ENCODE measurements around the gene OSBPL6.

OSBPL6 gene

DNA sequence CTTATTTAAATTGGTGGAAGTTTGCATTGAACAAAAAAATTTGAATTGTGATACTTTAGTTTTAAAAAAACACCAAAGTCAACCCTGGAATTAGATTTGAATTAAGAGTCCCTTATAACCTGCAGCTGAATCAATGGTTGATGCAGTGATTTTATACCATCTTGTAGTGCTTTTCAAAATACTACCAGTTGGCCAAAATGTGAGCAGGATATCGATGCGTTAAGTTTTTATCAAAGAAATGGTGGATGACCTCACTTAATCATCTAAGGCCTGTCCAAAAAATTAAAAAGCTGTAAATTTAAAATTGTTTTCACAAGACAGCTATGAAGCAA, 48.2 kb downstream of the OSBPL6 start:
- DNase-seq = no peak

DNA sequence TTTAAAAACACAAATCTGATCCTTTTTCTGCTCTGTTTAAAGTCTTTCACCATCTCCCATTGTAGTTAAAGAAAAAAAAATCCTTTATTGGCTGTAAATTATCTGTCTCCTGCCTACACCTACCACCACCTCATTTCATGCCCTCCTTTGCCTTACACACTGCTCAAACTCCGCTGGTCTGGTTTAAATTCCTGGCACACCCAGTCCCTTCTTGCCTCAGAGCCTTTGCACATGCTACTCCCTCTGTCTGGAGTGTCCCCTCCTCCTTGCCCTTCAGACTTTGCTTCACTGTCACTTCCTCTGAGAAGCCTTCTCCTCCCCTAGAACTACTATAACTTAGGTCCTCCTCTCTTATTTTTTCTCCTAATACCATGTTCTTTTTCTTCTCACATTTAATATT, 49.6 kb downstream of the OSBPL6 start:
- DNase-seq = no peak

DNA sequence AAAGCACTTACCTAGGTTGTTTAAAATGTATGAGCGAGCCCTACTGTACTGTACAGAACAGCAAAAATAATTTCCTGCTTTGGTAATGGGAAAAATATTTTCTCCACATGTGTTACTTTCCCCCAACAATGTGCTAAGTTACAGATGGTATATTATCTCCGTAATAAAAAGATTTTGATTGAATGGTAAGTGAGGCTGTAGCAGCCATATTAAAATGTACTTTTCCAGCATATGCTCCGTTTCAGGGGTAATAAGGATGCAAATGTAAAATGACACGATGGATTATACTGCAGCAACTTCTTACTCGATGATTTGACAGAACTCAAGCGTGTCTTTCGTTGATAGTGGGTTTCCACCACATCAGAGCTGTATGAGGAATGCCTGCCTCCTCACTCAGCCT, 50.5 kb downstream of the OSBPL6 start:
- no peak for DNase-seq

DNA sequence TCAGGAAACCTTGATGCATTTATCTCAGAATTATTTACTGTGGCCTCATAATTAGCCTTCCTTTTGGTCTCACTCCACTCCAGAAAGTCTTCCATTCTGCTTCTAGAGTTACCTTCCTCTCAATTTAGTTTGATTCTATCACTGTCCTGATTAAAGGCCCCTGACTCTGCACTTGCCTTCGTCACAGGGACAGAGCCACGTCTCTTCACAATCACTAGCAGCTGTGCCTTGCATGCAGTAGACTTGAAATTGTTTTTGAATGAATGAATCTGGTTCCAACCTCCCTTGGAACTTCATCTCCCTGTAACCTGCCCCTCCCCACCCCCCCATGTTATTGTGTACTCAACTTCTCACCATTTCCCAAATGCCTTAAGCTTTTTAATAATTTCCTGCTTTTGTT, 52.4 kb downstream of the OSBPL6 start:
- no peak for DNase-seq

DNA sequence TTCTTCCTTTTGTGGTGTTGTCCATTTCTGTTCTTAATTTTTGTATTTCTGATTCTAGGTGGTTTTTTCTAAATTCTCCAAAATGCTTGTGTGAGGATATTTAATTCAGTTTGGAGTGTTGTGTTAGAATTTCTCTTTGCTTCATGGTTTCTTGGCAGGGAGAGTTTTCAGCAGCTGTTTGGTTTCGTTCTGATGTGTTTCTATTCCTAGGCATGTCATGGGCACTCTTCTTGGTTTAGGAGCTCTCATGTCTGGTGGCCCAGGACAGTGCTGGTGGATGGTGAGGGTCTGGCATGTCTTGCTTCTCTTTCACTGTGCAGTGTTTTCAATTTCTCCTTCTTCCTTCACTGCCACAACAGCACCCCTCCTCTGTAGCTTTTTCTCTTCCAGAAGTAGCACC, 52.9 kb downstream of the OSBPL6 start:
- DNase-seq = no peak

DNA sequence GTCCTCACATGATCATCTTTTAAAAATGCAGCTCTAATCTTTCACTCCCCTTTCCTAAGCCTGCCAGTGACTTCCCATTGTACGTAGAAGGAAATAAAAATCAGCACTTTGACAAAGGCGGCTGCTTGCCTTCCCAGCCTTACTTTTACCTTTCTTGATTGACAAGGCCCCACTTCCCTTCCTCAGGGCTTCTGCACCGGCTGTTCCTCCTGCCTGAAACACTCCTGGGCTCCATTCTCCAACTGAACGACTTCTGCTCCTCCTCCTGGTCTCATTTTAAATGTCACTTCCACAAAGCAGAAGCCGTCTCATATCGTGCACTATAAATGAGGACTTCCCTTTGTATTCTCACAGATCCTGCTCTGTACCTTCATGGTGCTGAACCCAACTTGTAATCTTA, 56.1 kb downstream of the OSBPL6 start:
- no peak for DNase-seq

DNA sequence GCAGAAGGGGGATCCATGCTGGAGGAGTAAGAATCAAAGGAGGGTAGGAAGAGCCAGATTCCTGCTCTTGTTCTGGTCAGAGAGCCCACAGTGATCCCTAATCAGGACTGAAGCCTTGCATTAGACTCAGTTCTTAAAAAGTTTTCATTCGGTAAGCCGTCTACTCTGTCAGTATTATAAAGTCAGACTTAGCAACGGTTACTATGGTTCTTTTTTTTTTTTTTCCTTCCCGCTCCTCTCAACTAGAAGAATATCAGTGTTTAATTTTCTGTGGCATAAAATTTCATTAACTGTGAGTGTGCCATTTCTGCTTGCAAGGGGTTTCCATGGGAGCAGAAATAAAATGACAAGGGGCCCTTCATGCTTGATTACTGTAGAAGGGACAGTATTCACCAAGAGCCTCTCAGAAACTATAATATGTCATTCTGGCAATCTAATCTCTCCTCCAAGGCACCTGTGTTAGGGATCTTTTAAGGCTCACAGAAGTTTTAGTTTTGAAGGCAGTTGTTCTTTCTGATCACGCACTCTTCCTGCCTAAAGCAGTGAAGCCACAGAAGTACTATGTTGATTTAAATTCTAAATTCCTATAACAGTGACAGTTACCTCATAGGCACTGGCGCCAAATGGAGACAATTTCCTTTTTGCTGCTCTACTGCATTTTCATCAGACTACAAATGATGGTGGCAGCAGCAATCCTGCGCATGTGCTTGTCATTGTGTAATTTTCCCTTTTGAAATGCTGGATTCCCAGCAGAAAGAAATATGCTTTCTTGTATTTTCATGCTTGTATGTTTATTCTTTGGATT, 57.0 kb downstream of the OSBPL6 start:
- DNase-seq = no peak

DNA sequence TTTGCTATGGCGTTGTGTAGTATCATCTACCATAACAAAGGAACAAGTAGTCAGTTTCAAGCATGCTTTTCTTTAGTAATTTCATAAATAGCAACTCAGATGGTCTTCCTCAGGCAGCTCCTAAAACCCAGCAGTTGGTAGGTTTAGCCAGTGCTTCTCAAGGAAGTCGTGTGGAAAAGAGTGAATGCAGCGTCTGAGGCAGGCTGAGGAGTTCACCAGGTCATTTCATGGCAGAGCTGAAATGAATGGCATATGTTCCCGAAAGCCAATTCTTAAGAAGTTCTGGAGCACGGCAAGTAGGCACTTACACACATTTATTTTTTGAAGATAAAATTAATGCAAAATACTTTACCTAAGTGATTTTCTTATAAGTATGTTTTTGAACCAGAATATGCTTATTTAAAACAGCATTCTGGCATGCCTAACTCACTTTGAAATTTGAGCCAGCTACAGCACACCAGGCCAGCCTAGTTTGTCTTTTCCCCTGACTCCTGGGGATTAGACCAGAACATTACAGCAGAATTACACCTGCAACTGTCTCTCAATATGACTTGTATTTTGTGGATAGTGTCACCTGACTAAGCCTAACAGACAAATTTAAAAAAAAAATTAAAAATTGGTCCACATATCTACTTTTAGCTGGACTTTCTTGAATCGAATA, 62.2 kb downstream of the OSBPL6 start:
- DNase-seq = no peak

DNA sequence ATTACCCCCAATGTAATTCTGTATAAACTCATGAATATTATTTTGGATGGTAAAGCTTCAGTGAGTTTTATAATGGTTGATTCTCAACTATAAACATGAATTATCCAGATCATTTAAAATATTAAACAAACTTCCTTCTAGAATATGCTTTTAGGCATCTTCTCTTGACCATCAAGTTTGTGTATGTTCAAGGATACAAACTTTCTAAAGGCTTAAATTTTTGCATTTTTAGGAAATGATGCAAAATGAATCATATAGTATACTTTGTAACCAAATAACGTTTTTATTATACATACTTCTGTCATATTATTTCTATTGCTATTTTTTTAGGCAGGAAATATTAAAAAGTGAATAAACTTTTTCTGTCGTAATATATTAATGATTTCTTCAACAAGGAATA, 62.8 kb downstream of the OSBPL6 start:
- DNase-seq = no peak

DNA sequence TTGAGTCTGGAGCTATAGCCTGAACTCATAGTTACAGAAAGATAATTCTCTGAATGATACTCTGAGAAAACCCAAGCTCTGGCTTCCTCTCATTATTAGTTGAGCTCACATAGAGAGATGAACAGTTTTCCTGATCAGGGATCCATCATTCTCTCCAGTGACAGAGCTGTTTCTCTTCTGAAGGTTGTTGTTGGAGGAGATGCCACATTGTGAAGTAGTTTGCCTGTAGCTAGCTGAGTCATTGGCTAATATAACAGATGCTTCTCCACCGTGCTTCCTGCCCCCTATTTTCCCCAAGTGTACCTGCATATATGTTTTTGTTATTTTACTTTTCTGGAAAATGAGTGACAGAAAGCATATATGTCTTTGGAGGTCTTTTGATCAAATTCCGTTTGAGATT, 64.6 kb downstream of the OSBPL6 start:
- no peak for DNase-seq

DNA sequence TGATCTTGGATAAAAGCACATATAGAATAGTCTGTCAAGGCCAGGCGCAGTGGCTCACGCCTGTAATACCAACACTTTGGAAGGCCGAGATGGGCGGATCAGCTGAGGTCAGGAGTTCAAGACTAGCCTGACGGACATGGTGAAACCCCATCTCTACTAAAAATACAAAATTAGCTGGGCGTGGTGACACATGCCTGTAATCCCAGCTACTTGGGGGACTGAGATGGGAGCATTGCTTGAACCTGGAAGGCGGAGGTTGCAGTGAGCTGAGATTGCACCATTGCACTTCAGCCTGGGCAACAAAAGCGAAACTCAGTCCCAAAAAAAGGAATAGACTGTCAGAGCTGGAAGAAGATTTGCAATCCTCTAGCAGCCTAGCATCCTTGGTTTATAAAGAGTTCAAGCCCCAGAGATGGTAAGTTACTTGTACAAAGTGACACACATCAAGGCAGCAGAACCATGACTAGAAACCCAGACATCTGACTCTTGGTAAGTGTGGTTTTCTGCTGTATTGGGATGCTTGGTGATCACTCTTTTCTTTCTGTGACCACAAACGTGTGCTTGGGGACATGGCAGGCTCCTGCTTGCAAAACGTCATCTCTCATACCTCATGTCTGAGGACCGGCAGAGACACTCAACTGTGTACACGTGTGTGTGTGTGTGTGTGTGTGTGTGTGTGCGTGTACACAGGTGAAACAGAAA, 69.0 kb downstream of the OSBPL6 start:
- no peak for DNase-seq

DNA sequence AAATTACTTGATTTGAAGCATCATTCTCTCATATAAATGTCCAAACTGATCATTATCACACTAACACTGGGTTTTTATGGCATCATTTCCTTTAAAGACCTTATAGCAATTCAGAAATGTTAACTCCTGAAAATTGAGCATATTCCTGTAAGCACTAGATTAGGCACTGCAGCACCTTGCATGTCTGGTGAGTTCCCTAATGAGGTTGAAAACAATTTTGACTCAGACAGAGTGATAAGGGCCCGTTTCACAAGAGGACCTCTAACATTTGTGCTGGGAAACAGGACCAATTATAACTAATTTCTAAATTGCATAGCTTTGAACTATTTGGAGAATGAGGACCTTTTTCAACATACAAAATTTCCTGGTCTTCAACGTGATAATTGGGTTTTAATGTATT, 69.9 kb downstream of the OSBPL6 start:
- DNase-seq = no peak

DNA sequence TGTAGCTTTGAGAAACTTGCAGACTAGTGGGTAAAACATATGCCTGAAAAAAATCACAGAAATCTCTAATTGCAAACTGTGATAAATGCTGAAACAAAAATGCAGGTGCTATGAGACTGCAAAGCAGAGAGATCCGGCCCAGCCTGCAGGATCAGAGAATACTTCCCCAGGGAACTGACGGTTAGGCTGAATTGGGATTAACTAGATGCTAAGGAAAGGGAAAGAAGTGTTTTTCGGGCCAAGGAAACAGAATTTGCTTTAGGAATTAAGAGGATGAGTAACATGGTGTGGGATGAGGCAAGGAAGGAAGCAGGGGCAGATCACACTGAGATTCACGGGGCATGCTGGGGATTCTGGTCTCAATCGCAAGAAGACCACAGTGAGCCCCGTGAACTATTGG, 71.5 kb downstream of the OSBPL6 start:
- DNase-seq = no peak

DNA sequence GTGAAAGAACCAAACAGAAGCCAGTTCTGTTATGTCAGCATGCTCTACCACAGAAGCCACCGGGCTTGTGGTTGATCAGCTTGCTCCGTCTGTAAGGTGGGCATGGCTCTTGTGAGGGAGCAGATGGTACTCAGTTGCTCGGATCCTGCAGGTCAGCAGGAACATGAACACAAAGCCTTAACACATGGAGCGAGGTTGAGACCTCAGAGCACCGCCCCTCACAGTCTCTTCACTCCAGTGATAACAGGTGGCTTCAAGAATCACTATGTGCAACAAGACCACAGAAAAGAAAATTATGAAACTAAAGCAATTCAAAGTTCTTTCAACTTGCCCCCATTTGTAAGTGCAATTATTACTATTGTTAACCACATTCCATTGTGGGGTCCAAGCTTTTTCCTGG, 72.1 kb downstream of the OSBPL6 start:
- no peak for DNase-seq

DNA sequence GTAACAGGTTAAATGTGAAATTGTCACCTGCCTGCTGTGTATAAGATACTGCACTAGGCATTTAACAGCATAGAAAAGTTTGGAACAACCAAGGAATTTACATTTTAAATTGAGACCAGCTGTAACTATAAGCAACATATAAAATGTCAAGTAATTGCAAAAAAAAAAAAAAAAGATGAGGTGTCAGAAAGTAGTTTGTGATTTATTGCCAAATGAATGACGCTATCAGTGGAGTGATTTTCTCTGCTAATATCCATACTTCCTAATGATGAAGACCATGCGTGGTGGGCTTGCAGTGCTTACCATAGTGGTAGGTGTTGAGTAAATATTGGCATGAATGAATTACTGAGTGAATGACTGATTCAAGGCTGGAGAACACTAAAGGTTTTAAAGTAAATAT, 73.3 kb downstream of the OSBPL6 start:
- no peak for DNase-seq

DNA sequence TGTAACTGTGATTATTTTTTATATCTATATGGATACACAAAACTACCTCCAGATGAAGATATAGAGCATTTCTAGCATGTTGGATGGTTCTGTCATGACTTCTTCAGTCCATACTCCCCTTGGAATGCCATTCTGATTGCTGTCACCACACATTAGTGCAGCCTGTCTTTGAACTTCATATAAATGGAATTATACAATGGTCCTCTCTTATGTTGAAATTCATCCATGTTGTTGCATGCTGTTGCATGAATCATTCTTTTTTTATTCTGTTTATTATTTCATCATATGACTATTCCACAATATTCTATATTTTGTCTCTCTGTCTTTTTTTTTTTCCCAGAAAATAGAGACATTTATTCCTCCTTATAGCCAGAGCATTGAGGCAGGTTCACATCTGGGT, 74.1 kb downstream of the OSBPL6 start:
- DNase-seq = no peak

DNA sequence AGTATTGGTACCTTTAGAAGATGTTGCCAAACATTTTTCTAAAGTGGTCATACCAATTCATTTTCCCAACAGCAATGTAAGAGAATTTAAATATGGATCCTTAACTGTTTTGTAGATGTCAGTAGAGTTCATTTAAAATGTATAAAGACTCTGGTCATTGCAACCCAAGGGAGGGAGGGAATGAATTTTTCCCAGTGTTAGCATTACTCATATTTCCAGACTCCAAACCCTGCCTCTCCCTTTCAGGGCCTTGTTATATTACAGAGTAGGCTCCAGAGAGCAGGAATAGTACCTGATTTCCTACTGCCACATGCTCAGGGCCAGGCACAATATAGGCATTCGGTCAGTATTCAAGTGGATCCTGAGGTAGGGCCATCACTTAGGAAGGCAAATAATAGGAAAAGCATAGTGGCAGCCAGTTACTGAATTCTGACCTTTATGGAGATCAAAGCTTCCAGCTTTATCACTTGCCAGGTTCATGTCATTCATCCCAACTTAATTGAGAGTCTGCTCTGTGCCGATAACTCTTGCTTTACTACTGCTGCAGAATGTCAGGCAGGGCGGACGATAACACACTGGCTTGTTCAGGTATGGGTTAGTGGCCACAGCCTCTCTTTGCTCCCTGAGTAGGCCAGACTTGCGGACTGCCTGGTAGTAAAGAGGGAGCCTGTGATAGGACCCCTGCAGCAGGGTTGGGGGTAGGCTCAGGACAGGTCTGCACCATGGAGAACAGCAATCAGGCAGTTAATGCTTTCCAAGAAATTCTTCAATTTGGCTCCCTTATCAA, 75.3 kb downstream of the OSBPL6 start:
- no peak for DNase-seq

DNA sequence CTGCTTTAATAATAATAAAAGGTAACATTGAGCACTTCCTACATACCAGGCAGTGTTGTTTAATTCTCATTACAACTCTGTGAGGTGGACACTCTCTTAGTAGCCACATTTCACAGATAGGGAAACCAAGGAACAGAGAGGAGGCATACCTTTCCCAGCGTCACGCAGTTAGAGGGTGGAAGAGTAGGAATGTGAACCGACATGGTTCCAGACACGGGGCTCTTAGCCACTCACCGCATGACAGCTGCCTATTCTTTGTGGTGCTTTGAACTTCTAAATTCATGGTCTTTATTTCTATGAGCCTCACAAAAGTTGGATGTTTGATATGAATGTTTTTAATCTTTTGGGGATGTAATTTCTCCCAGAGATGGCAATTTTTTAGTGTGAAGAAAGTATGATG, 76.0 kb downstream of the OSBPL6 start:
- DNase-seq = no peak

DNA sequence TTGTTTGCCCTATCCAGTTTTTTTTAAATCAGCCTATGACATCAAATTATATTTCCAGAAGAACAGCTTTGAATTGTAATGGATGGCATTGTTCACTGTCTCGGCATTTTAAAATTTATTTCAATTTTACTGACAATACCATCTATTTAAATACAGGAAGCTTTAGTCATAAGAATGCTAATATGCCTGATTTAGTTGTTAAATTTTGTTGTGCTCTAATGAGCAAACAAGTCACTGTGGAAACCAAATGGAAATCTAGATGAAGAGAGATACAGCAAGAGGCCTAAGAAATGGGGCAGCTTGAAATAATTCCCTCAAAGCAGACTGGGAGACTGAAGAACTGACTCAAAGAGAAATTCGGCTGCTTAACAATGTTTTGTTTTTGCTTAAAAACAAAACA, 76.8 kb downstream of the OSBPL6 start:
- no peak for DNase-seq

DNA sequence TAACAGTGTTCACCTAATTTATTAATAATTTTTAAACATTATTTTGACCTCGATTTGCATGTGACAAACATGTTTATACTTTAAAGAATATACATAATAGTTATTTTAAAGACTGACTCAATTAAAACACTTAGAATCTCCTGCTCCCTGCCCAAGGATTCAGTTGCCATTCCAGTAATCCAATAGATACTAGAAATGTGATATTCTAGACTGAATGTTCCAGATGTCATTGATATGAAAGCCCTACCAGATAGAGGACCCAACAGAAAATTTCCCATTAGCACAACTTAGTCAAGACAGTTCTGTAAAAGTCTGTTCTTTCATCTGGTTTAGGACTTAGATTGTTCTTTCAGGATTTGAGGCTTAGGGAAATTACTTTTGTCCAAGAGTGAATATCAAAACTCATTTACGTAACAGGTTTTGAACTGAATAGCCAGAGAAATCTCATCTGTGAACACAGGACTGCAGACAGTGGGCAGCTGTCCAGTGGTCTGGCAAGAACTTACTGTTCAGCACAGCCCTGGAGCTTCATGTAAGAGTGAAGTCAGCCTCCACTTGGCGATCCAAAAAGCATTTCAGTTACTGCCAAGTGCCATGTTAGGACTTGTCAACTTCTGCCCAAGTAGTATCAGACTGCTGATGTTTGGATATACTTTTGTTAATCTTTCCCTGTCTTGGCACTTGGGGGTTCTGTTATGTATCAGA, 77.5 kb downstream of the OSBPL6 start:
- no peak for DNase-seq

DNA sequence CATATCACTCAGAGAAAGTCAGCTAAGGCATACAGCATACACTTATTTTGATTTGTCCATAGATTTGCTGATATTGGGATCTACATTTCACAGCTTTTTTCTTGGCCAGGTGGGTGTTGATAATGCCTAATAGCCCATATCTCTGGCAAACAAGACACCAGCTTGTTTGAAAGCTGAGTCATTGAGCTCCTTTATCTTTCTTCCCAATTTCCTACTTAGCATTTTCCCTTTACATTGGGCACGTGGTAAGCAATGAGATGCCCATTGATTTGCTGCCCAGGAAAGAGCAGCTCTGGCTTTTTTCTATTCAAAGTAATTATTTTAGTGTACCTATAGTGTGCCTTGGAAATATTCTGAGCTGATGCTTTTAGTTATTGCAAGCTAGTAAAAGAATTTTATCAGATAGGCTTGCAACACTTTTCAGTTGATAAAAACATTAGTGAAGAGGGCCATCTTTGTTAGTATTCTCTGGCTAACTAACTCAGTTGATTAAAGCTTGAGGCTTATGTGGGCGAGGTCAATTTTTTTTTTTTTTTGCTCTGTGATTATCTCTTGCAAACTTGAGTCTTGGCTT, 79.6 kb downstream of the OSBPL6 start:
- no peak for DNase-seq

DNA sequence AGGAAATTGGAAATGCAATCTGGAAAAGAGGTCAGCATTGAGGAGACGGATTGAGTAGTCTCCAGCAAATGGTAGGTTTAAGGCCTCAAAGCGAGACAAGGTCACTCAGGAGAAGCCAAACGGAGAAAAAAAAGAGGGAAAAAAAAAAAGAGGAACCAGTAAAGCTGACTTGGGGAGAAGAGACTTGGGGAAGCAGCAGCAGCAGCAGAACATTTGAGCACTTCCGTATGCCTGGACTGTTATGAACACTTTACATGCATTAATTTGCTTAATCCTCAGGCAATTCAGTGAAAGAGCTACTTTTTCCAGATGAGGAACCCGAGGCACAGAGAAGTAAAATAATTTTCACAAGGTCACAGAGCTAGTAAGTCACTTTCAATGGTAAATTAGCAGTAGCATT, 81.3 kb downstream of the OSBPL6 start:
- no peak for DNase-seq
